HEK293 (cell line): ENCODE measurements around the gene DPP6.
A peak's percentile ranks its signal among the peaks of the same experiment; 100 is the strongest.

Source experiments
- AEBP2 ChIP-seq: fragments of 450-650 bp; formaldehyde crosslinking; IDR thresholded peaks from 2 replicates; pipeline ENCODE4 v1.5.1; 2016; ENCODE audit warnings: missing biosample characterization, missing genetic modification characterization, borderline replicate concordance
- BCL11B ChIP-seq: fragments of 450-650 bp; formaldehyde crosslinking; IDR thresholded peaks from 2 replicates; pipeline ENCODE4 v1.5.1; 2016; ENCODE audit warnings: low read depth, missing biosample characterization, missing genetic modification characterization
- BCL6B ChIP-seq: fragments of 450-650 bp; formaldehyde crosslinking; IDR thresholded peaks from 2 replicates; pipeline ENCODE4 v1.5.1; 2017; ENCODE audit warnings: missing biosample characterization, missing genetic modification characterization
- KLF16 ChIP-seq: fragments of 450-650 bp; formaldehyde crosslinking; IDR thresholded peaks from 2 replicates; pipeline ENCODE4 v1.5.1; 2017; ENCODE audit warnings: missing biosample characterization, missing genetic modification characterization
- KLF17 ChIP-seq: fragments of 450-650 bp; formaldehyde crosslinking; IDR thresholded peaks from 2 replicates; pipeline ENCODE4 v1.5.1; 2016; ENCODE audit warnings: missing biosample characterization, missing genetic modification characterization
- MEIS1 ChIP-seq: sonication (generic); formaldehyde crosslinking; IDR thresholded peaks from 2 replicates; pipeline ENCODE4 v1.8.1; 2022; ENCODE audit warnings: missing genetic modification reagents, mild to moderate bottlenecking, borderline replicate concordance
- MZF1 ChIP-seq: fragments of 450-650 bp; formaldehyde crosslinking; IDR thresholded peaks from 2 replicates; pipeline ENCODE4 v1.5.1; 2017; ENCODE audit warnings: missing biosample characterization, missing genetic modification characterization, borderline replicate concordance
- PATZ1 ChIP-seq: fragments of 450-650 bp; formaldehyde crosslinking; IDR thresholded peaks from 2 replicates; pipeline ENCODE4 v1.5.1; 2016; ENCODE audit warnings: missing biosample characterization, missing genetic modification characterization
- ZBTB10 ChIP-seq: fragments of 450-650 bp; formaldehyde crosslinking; IDR thresholded peaks from 2 replicates; pipeline ENCODE4 v1.5.1; 2016; ENCODE audit warnings: missing biosample characterization, missing genetic modification characterization
- ZBTB48 ChIP-seq: fragments of 450-650 bp; formaldehyde crosslinking; IDR thresholded peaks from 2 replicates; pipeline ENCODE4 v1.5.1; 2016; ENCODE audit warnings: missing biosample characterization, missing genetic modification characterization
- ZBTB8A ChIP-seq: fragments of 450-650 bp; formaldehyde crosslinking; IDR thresholded peaks from 2 replicates; pipeline ENCODE4 v1.5.1; 2016; ENCODE audit warnings: missing biosample characterization, missing genetic modification characterization
- ZNF114 ChIP-seq: fragments of 450-650 bp; formaldehyde crosslinking; IDR thresholded peaks from 2 replicates; pipeline ENCODE4 v1.5.0; 2017; ENCODE audit warnings: missing biosample characterization, missing genetic modification characterization
- ZNF157 ChIP-seq: fragments of 450-650 bp; formaldehyde crosslinking; IDR thresholded peaks from 2 replicates; pipeline ENCODE4 v1.5.1; 2016; ENCODE audit warnings: missing biosample characterization, missing genetic modification characterization
- ZNF223 ChIP-seq: fragments of 450-650 bp; formaldehyde crosslinking; IDR thresholded peaks from 2 replicates; pipeline ENCODE4 v1.5.1; 2016; ENCODE audit warnings: missing biosample characterization, missing genetic modification characterization
- ZNF26 ChIP-seq: fragments of 450-650 bp; formaldehyde crosslinking; IDR thresholded peaks from 2 replicates; pipeline ENCODE4 v1.5.1; 2016; ENCODE audit warnings: missing biosample characterization, missing genetic modification characterization
- ZNF302 ChIP-seq: fragments of 450-650 bp; formaldehyde crosslinking; IDR thresholded peaks from 2 replicates; pipeline ENCODE4 v1.5.1; 2016; ENCODE audit warnings: missing biosample characterization, missing genetic modification characterization, low read depth
- ZNF488 ChIP-seq: fragments of 450-650 bp; formaldehyde crosslinking; IDR thresholded peaks from 2 replicates; pipeline ENCODE4 v1.5.1; 2016; ENCODE audit warnings: missing biosample characterization, missing genetic modification characterization
- ZNF558 ChIP-seq: fragments of 450-650 bp; formaldehyde crosslinking; IDR thresholded peaks from 2 replicates; pipeline ENCODE4 v1.5.1; 2016; ENCODE audit warnings: missing biosample characterization, missing genetic modification characterization
- ZNF658 ChIP-seq: fragments of 450-650 bp; formaldehyde crosslinking; IDR thresholded peaks from 2 replicates; pipeline ENCODE4; 2016; ENCODE audit warnings: missing biosample characterization, missing genetic modification characterization
- ZNF707 ChIP-seq: fragments of 450-650 bp; formaldehyde crosslinking; IDR thresholded peaks from 2 replicates; pipeline ENCODE4 v1.5.1; 2016; ENCODE audit warnings: missing biosample characterization, missing genetic modification characterization
- ZNF76 ChIP-seq: fragments of 450-650 bp; formaldehyde crosslinking; IDR thresholded peaks from 2 replicates; pipeline ENCODE4; 2016; ENCODE audit warnings: low read depth, missing biosample characterization, missing genetic modification characterization, borderline replicate concordance
- ZNF777 ChIP-seq: fragments of 450-650 bp; formaldehyde crosslinking; IDR thresholded peaks from 2 replicates; pipeline ENCODE4 v1.5.1; 2017; ENCODE audit warnings: missing biosample characterization, missing genetic modification characterization, borderline replicate concordance
- ZSCAN16 ChIP-seq: fragments of 450-650 bp; formaldehyde crosslinking; IDR thresholded peaks from 2 replicates; pipeline ENCODE4 v1.5.1; 2016; ENCODE audit warnings: missing biosample characterization, missing genetic modification characterization
- TF ChIP-seq, protein P1 (sequence below): sonication (generic); formaldehyde crosslinking; IDR thresholded peaks from 2 replicates; pipeline ENCODE4 v1.8.1; 2022; ENCODE audit warnings: mild to moderate bottlenecking, moderate library complexity, missing genetic modification reagents
- TF ChIP-seq, protein P2 (sequence below): fragments of 450-650 bp; formaldehyde crosslinking; IDR thresholded peaks from 2 replicates; pipeline ENCODE4 v1.5.1; 2016; ENCODE audit warnings: missing biosample characterization, missing genetic modification characterization

Gene DPP6

DNA sequence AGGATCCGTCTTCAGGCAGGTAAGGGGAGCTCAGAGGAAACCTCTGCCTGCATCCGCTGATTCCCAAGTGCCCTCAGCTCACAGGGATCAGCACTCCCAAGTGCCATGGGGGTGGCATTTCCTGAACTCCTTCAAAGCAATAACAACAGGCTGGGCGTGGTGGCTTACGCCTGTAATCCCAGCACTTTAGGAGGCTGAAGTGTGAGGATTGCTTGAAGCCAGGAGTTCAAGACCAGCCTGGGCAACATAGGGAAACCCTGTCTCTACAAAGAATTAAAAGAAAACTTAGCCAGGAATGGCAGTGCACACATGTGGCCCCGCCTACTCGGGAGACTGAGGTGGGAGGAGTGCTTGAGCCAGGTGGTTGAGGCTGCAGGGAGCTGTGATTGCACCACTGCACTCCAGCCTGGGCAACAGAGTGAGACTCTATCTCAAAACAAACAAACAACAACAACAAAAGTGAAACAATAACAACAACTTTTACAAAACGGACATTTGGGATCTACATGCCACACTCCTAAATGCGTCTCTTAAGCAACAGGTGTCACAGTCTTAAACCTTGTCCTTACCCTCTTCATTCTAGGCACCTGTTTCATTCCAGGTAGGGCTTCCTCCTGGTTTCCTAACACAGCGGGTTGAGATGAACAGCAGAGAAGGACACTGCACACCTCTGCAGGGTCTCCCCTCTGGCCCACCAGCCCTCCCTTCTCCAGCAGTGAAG lies 877.0 kb downstream of the DPP6 start (continued):
- TF ChIP-seq ZNF302 (no peak), ZNF777 (no peak), BCL11B (tag by site-specific recombination) (no peak), ZNF114 (tag by site-specific recombination) (no peak), PATZ1 (tag by site-specific recombination) (0 out of 2 replicates have a peak, but pooled peaks have one; percentile 44), ZBTB8A (tag by site-specific recombination) (no peak), KLF16 (tag by site-specific recombination) (no peak), ZNF26 (tag by site-specific recombination) (no peak), ZNF157 (no peak), MEIS1 (CRISPR knock-in tag) (no peak), ZNF76 (tag by site-specific recombination) (peak; percentile 29; the same call in 1 of the 2 replicates), ZNF658 (tag by site-specific recombination) (no peak), ZSCAN16 (no peak), MZF1 (tag by site-specific recombination) (no peak), BCL6B (tag by site-specific recombination) (no peak), ZNF558 (no peak), ZBTB10 (tag by site-specific recombination) (no peak), ZNF223 (no peak), ZNF488 (tag by site-specific recombination) (no peak), AEBP2 (tag by site-specific recombination) (no peak), ZNF707 (tag by site-specific recombination) (no peak), KLF17 (no peak), ZBTB48 (peak; percentile 25; the same call in 1 of the 2 replicates)
- TF ChIP-seq, protein P1, sequence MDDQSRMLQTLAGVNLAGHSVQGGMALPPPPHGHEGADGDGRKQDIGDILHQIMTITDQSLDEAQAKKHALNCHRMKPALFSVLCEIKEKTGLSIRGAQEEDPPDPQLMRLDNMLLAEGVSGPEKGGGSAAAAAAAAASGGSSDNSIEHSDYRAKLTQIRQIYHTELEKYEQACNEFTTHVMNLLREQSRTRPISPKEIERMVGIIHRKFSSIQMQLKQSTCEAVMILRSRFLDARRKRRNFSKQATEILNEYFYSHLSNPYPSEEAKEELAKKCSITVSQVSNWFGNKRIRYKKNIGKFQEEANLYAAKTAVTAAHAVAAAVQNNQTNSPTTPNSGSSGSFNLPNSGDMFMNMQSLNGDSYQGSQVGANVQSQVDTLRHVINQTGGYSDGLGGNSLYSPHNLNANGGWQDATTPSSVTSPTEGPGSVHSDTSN, result no peak
- TF ChIP-seq, protein P2, sequence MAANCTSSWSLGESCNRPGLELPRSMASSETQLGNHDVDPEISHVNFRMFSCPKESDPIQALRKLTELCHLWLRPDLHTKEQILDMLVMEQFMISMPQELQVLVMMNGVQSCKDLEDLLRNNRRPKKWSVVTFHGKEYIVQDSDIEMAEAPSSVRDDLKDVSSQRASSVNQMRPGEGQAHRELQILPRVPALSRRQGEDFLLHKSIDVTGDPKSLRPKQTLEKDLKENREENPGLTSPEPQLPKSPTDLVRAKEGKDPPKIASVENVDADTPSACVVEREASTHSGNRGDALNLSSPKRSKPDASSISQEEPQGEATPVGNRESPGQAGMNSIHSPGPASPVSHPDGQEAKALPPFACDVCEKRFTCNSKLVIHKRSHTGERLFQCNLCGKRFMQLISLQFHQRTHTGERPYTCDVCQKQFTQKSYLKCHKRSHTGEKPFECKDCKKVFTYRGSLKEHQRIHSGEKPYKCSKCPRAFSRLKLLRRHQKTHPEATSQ (tag by site-specific recombination), result no peak
